ENCODE measurements around the gene ZNF20.

GRCh38 chr19:12180377-12180776 is 40.2 kb upstream of the ZNF20 start:
- no peak for TF ChIP-seq POLR2AphosphoS5 (IDR thresholded peaks at IDR 0.05; ENCODE audit: borderline replicate concordance, low read depth, low read length)
- no peak for TF ChIP-seq EZH2 (IDR thresholded peaks at IDR 0.05)
- no peak for TF ChIP-seq FOXP2 (optimal IDR thresholded peaks at IDR 0.05; ENCODE audit: control extremely low read depth, extremely low read length, insufficient read depth)
